Stimulated activated CD4-positive, alpha-beta T cell treated with anti-CD3 and anti-CD28 coated beads, Interleukin-2, amount 100 ng/mL, for 48 hours (primary cell): Measurements from ENCODE around the gene SLC27A6.

Experiments used
- DNase-seq, 2 donors: peaks; one replicate each; pipeline ENCODE4 v3.0.0-alpha.2; 2020

Gene SLC27A6

GRCh38 chr5:129065721-129066120, 100.4 kb downstream of the SLC27A6 start:
- DNase-seq = no peak

GRCh38 chr5:129067745-129068144, 102.5 kb downstream of the SLC27A6 start:
- no peak for DNase-seq

DNA sequence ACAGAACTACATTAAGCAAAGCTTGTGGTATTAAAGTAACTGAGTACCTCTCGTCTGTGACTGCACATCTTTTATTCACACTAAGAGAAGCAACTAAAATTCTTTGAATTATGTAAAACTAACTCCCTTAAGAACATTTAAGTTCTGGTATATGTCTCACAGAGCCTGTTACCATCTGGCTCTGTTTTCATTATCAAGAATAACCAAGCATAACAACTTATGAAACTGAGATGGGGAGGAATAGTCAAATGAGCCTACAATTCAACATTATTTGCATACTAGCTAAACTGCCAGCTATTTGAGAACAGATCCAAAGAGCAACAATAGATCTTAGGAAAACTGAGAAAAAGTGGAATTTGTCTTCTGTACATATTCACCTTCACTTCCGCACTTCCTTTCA, 104.0 kb downstream of the SLC27A6 start:
- DNase-seq = no peak

- DNase-seq = no peak
Measured at GRCh38 chr5:129073111-129073510, 107.8 kb downstream of the SLC27A6 start.

- DNase-seq = no peak
Measured at GRCh38 chr5:129074903-129075302, 109.6 kb downstream of the SLC27A6 start.

- no peak for DNase-seq
Measured at GRCh38 chr5:129077433-129078075, 112.3 kb downstream of the SLC27A6 start.

GRCh38 chr5:129078247-129078646, 113.0 kb downstream of the SLC27A6 start:
- DNase-seq = no peak

DNA sequence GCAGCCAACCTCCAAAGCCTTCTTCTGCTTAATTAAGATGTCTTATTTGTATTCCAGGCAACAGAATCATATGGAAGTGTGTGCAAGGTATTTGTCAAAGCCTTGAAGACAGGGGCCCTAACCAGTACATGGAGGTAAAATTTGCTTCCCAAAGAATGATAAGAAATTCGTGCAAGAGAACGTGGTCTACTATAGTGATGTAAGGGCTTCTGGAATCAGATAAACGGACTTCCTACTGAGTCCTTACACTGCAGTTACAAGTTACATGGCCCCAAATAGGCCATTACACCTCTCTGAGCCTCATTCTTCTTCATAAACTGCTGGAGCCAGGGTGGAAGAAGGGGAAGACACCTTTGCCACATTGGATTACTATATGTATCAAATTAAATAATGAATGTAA, 113.4 kb downstream of the SLC27A6 start:
- no peak for DNase-seq

DNA sequence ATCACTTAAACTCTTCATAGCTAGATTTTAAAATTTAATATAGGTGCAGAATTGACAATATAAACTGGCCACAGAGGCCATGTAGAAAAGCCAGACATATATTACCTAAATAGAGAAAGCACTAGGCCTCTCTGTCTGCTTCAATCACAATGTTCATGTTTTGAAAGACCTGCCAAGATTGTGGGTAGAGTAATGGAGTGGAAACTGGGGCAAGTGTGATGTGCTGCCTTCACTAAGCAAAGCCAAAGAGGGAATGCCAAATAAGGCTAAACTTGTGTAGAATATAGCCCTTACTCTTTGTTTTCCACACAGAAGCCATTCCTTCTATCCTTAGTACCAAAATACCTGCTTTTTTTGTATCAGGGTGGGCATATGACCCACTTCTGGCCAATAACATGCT, 114.2 kb downstream of the SLC27A6 start:
- DNase-seq = no peak

GRCh38 chr5:129080766-129081165, 115.5 kb downstream of the SLC27A6 start:
- no peak for DNase-seq

- DNase-seq = no peak
Measured at GRCh38 chr5:129082225-129083136, 117.2 kb downstream of the SLC27A6 start.
